K562 (cell line): ENCODE results near the gene ACAP2.

Experiments
- EZH2 ChIP-seq: IDR thresholded peaks from 2 replicates; pipeline ENCODE4 v1.6.1; 2012; ENCODE audit warnings: low read depth, mild to moderate bottlenecking, inconsistent platforms, low read length, borderline replicate concordance
- HDAC2 ChIP-seq: fragments of 450-650 bp; IDR thresholded peaks from 2 replicates; pipeline ENCODE4 v1.6.1; 2016; ENCODE audit warnings: mild to moderate bottlenecking
- KLF10 ChIP-seq: fragments of 250-450 bp; sonication (Bioruptor Pico); IDR thresholded peaks from 2 replicates; pipeline ENCODE4 v1.6.1; 2021; ENCODE audit warnings: matching md5 sums
- MBD1 ChIP-seq: fragments of 250-450 bp; sonication (Bioruptor Pico); IDR thresholded peaks from 2 replicates; pipeline ENCODE4 v1.8.0; 2022; ENCODE audit warnings: inconsistent platforms
- MTA1 ChIP-seq: fragments of 450-650 bp; IDR thresholded peaks from 2 replicates; pipeline ENCODE4 v1.6.1; 2017; ENCODE audit warnings: borderline replicate concordance
- RFX5 ChIP-seq: IDR thresholded peaks from 2 replicates; pipeline ENCODE4 v1.6.1; 2011; ENCODE audit warnings: low read depth, mild to moderate bottlenecking, improper control_type of control experiment, low read length
- TCF7 ChIP-seq: sonication (generic); IDR thresholded peaks from 2 replicates; pipeline ENCODE4 v1.6.1; 2016; ENCODE audit warnings: antibody characterized with exemption, borderline replicate concordance
- TRIM25 ChIP-seq: fragments of 450-650 bp; IDR thresholded peaks from 2 replicates; pipeline ENCODE4 v1.7.0; 2016; ENCODE audit warnings: borderline replicate concordance
- ZHX1 ChIP-seq: fragments of 150-350 bp; conservative IDR thresholded peaks from 2 replicates; pipeline ENCODE4 v1.6.1; 2014; ENCODE audit warnings: low read length
- TF ChIP-seq, protein P1 (sequence below), 3 experiments: IDR thresholded peaks in 2 of 3; conservative IDR thresholded peaks in 1 of 3; 2 replicates each; pipeline ENCODE4 v1.5.1; 2011 to 2012; ENCODE audit warnings: low read length in 3 of 3, mild to moderate bottlenecking in 3 of 3, control low read depth in 2 of 3, improper control_type of control experiment in 1 of 3, inconsistent platforms in 1 of 3, low read depth in 1 of 3, mixed read lengths in 1 of 3, moderate library complexity in 1 of 3; ENCODE audit not compliant: insufficient read depth in 2 of 3
- TF ChIP-seq, protein P2 (sequence below): IDR thresholded peaks from 3 replicates; pipeline ENCODE4 v1.6.1; 2011; ENCODE audit warnings: borderline replicate concordance, mild to moderate bottlenecking; ENCODE audit not compliant: insufficient read length, insufficient read depth
- TF ChIP-seq, protein P3 (sequence below): fragments of 250-450 bp; sonication (Bioruptor Pico); IDR thresholded peaks from 2 replicates; pipeline ENCODE4 v1.8.0; 2022; ENCODE audit warnings: moderate library complexity, mild to moderate bottlenecking, inconsistent platforms

GRCh38 chr3:195274259-195274966, 168.4 kb downstream of the ACAP2 start:
- TF ChIP-seq, protein P1, sequence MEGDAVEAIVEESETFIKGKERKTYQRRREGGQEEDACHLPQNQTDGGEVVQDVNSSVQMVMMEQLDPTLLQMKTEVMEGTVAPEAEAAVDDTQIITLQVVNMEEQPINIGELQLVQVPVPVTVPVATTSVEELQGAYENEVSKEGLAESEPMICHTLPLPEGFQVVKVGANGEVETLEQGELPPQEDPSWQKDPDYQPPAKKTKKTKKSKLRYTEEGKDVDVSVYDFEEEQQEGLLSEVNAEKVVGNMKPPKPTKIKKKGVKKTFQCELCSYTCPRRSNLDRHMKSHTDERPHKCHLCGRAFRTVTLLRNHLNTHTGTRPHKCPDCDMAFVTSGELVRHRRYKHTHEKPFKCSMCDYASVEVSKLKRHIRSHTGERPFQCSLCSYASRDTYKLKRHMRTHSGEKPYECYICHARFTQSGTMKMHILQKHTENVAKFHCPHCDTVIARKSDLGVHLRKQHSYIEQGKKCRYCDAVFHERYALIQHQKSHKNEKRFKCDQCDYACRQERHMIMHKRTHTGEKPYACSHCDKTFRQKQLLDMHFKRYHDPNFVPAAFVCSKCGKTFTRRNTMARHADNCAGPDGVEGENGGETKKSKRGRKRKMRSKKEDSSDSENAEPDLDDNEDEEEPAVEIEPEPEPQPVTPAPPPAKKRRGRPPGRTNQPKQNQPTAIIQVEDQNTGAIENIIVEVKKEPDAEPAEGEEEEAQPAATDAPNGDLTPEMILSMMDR (IDR thresholded peaks at IDR 0.05 in 2 of 3, conservative IDR thresholded peaks at IDR 0.05 in 1 of 3; ENCODE audit: insufficient read depth in 2 of 3, low read depth in 1 of 3, low read length in 3 of 3): no peak
- TF ChIP-seq TCF7 (no peak), KLF10 (no peak), TRIM25 (no peak), HDAC2 (no peak), MBD1 (CRISPR knock-in tag) (no peak), MTA1 (no peak), EZH2 (no peak), ZHX1 (no peak), RFX5 (no peak)
- TF ChIP-seq, protein P2, sequence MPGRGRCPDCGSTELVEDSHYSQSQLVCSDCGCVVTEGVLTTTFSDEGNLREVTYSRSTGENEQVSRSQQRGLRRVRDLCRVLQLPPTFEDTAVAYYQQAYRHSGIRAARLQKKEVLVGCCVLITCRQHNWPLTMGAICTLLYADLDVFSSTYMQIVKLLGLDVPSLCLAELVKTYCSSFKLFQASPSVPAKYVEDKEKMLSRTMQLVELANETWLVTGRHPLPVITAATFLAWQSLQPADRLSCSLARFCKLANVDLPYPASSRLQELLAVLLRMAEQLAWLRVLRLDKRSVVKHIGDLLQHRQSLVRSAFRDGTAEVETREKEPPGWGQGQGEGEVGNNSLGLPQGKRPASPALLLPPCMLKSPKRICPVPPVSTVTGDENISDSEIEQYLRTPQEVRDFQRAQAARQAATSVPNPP: no peak
- TF ChIP-seq, protein P3, sequence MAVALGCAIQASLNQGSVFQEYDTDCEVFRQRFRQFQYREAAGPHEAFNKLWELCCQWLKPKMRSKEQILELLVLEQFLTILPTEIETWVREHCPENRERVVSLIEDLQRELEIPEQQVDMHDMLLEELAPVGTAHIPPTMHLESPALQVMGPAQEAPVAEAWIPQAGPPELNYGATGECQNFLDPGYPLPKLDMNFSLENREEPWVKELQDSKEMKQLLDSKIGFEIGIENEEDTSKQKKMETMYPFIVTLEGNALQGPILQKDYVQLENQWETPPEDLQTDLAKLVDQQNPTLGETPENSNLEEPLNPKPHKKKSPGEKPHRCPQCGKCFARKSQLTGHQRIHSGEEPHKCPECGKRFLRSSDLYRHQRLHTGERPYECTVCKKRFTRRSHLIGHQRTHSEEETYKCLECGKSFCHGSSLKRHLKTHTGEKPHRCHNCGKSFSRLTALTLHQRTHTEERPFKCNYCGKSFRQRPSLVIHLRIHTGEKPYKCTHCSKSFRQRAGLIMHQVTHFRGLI (CRISPR knock-in tag): no peak
